ENCODE measurements around the gene ASIC2.

Gene ASIC2

GRCh38 chr17:33057564-33057963, 235.5 kb downstream of the ASIC2 start:
- DNase-seq (ENCODE audit: low read depth), result no peak

GRCh38 chr17:33056399-33057146, 236.5 kb downstream of the ASIC2 start:
- DNase-seq (ENCODE audit: low read depth), result no peak

GRCh38 chr17:33055746-33056145, 237.3 kb downstream of the ASIC2 start:
- no peak for DNase-seq (ENCODE audit: low read depth)

GRCh38 chr17:33055171-33055611, 237.9 kb downstream of the ASIC2 start:
- DNase-seq (ENCODE audit: low read depth), result no peak

- no peak for DNase-seq (ENCODE audit: low read depth)
Measured at GRCh38 chr17:33054412-33054811, 238.7 kb downstream of the ASIC2 start.

- DNase-seq (ENCODE audit: low read depth), result no peak
Measured at GRCh38 chr17:33053676-33054075, 239.4 kb downstream of the ASIC2 start.

GRCh38 chr17:33052856-33053255, 240.2 kb downstream of the ASIC2 start:
- no peak for DNase-seq (ENCODE audit: low read depth)

GRCh38 chr17:33050611-33051140, 242.4 kb downstream of the ASIC2 start:
- DNase-seq (ENCODE audit: low read depth), result no peak

GRCh38 chr17:33049781-33050414, 243.2 kb downstream of the ASIC2 start:
- DNase-seq (ENCODE audit: low read depth), result peak; percentile 27

- DNase-seq (ENCODE audit: low read depth), result no peak
Measured at GRCh38 chr17:33046361-33047255, 246.5 kb downstream of the ASIC2 start.

- DNase-seq (ENCODE audit: low read depth), result no peak
Measured at GRCh38 chr17:33045216-33045615, 247.9 kb downstream of the ASIC2 start.

GRCh38 chr17:33044771-33045170, 248.3 kb downstream of the ASIC2 start:
- no peak for DNase-seq (ENCODE audit: low read depth)

GRCh38 chr17:33040461-33040860, 252.6 kb downstream of the ASIC2 start:
- DNase-seq (ENCODE audit: low read depth), result no peak

GRCh38 chr17:33039874-33040273, 253.2 kb downstream of the ASIC2 start:
- DNase-seq (ENCODE audit: low read depth), result no peak

- DNase-seq (ENCODE audit: low read depth), result no peak
Measured at GRCh38 chr17:33038740-33039139, 254.4 kb downstream of the ASIC2 start.

- DNase-seq (ENCODE audit: low read depth), result no peak
Measured at GRCh38 chr17:33033176-33033575, 259.9 kb downstream of the ASIC2 start.

GRCh38 chr17:33028778-33029177, 264.3 kb downstream of the ASIC2 start:
- DNase-seq (ENCODE audit: low read depth), result no peak

GRCh38 chr17:33028061-33028460, 265.0 kb downstream of the ASIC2 start:
- DNase-seq (ENCODE audit: low read depth), result no peak

GRCh38 chr17:33024688-33025486, 268.2 kb downstream of the ASIC2 start:
- no peak for DNase-seq (ENCODE audit: low read depth)

GRCh38 chr17:33023790-33024189, 269.3 kb downstream of the ASIC2 start:
- no peak for DNase-seq (ENCODE audit: low read depth)

- DNase-seq (ENCODE audit: low read depth), result no peak
Measured at GRCh38 chr17:33021731-33022408, 271.2 kb downstream of the ASIC2 start.
